BLaER1 treated with 17β-estradiol and CSF1 and Interleukin-3, amounts not matched to agents 10 nM and 100 nM (cell line): ENCODE data around the gene APOE.

Source experiments
- H3K27ac ChIP-seq, 11 experiments: shearing (Covaris generic); formaldehyde crosslinking; 2 replicates each; pipeline ENCODE4 v1.8.1; 2022
- H3K27me3 ChIP-seq, 11 experiments: shearing (Covaris generic); formaldehyde crosslinking; 2 replicates each; pipeline ENCODE4 v1.8.1; 2022
- H3K36me3 ChIP-seq, 11 experiments: shearing (Covaris generic); formaldehyde crosslinking; 2 replicates each; pipeline ENCODE4 v1.8.1; 2022
- H3K4me1 ChIP-seq, 10 experiments: shearing (Covaris generic); formaldehyde crosslinking; 2 replicates each; pipeline ENCODE4 v1.8.1; 2022
- H3K4me2 ChIP-seq, 11 experiments: shearing (Covaris generic); formaldehyde crosslinking; 2 replicates each; pipeline ENCODE4 v1.8.1; 2022
- H3K4me3 ChIP-seq, 10 experiments: shearing (Covaris generic); formaldehyde crosslinking; 2 replicates each; pipeline ENCODE4 v1.8.1; 2022
- H3K9ac ChIP-seq, 11 experiments: shearing (Covaris generic); formaldehyde crosslinking; 2 replicates each; pipeline ENCODE4 v1.8.1; 2022
- H3K9me3 ChIP-seq, 11 experiments: shearing (Covaris generic); formaldehyde crosslinking; replicated peaks in 1 of 11; 2 replicates each; pipeline ENCODE4 v1.8.1; 2022
- H4K20me1 ChIP-seq, 11 experiments: shearing (Covaris generic); formaldehyde crosslinking; 2 replicates each; pipeline ENCODE4 v1.8.1; 2022
- Cebpa-rat ChIP-seq, 11 experiments: shearing (Covaris generic); IDR thresholded peaks; 2 replicates each; pipeline ENCODE4 v1.8.1; 2022

The APOE gene

GRCh38 chr19:44889830-44890365, 15.7 kb upstream of the APOE start:
- no peak for TF ChIP-seq Cebpa-rat (IDR thresholded peaks at IDR 0.05)
- H3K4me2 ChIP-seq: peak overlapping the region; percentile 77 to 96 (median 85)
- H3K9ac ChIP-seq: peak overlapping the region; percentile 69 to 88 (median 78); a peak in 21 of 22 replicates
- no peaks in the 10 kb centered on the region for H3K9me3 ChIP-seq
- H3K4me1 ChIP-seq: peaks cover 20 to 39% (median 26%) of the 10 kb centered on the region in 10 experiments
- peak overlapping the region; percentile 48 to 69 (median 55) for H3K4me3 ChIP-seq
- peak overlapping the region; percentile 80 to 91 (median 84); a peak in 21 of 22 replicates for H3K27ac ChIP-seq
- H4K20me1 ChIP-seq: peaks cover 0 to 37% (median 32%) of the 10 kb centered on the region in 11 experiments; a peak in 18 of 22 replicates
- H3K27me3 ChIP-seq: no peaks in the 10 kb centered on the region
- H3K36me3 ChIP-seq: peaks cover 58 to 71% (median 67%) of the 10 kb centered on the region in 11 experiments

DNA sequence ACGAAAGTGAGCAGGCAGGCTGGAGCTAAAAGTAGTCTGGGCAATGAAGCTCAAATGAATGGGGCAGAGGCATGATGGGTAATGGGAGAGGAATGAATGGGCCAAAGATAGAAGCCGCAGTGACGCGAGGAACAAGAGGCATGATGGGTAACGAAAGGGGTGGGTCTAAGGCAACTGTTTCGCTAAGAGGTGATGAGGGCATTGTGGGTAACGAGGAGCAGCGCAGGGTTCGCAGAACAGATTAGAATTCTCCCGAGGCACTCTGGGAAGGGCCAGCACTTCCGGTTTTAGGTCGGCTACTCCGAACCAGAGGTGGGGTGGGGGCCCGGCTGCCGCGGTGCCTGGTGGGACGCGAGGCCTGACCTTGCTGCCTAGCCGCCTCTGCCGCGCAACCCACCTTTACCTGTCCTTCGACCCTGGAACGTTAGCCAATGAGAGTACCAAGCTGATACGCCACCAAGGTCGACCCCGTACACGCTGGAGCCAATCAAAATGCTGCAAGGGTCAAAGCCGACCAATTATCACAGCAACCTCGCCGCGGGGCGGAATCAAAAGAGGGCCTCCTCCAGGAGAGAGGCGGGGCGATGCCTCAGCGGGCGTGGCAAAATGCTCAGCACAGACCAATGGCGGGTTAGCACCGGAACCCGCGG, 15.1 kb upstream of the APOE start:
- Histone ChIP-seq H3K27ac (peak overlapping the region; percentile 80 to 91 (median 84)), H3K4me3 (peak overlapping the region; percentile 48 to 69 (median 55)), H3K4me1 (peaks cover 20 to 39% (median 26%) of the 10 kb centered on the region in 10 experiments), H3K36me3 (peaks cover 60 to 74% (median 69%) of the 10 kb centered on the region in 11 experiments), H4K20me1 (peaks cover 0 to 43% (median 38%) of the 10 kb centered on the region in 11 experiments; a peak in 18 of 22 replicates), H3K9ac (peak overlapping the region; percentile 69 to 88 (median 78)), H3K9me3 (no peaks in the 10 kb centered on the region), H3K27me3 (no peaks in the 10 kb centered on the region), H3K4me2 (peak overlapping the region; percentile 77 to 96 (median 85))
- TF ChIP-seq Cebpa-rat (IDR thresholded peaks at IDR 0.05): no peak

DNA sequence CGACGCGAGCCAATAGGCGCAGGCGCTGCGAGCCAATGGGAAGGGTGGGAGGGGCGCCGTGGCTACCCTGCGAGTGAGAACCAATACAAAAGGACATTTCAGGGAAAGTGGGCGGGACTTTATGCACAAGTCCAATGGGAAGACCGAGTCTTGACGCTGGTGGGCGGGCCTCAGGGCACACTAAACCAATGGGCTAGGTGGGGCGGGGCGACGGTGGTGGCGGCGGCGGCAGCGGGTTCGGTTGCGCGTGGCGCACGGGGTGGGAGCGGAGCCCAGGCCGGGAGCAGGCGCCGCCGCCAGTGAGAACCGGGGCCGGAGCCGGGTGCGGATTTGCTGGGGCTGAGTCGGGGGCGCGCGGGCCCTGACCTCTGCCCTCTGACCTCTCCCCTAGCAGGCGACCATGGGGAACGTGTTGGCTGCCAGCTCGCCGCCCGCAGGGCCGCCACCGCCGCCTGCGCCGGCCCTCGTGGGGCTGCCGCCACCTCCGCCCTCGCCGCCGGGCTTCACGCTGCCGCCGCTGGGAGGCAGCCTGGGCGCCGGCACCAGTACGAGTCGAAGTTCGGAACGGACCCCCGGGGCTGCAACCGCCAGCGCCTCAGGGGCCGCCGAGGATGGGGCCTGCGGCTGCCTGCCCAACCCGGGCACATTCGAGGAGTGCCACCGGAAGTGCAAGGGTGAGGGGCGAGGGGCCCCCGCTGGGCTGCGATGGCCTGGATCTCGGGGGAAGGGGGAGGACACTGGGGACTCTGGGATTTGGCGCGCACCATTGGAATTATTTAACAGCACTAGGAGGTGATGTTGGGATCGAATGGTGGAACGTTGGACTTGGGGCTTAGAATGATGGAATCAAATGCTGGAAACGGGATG, 14.3 kb upstream of the APOE start, which contains the start of gene TOMM40:
TOMM40 (plus strand) TSS at position 239 of the 867 bp plus-strand sequence; CDS start at position 401, 162 bp downstream.
- Histone ChIP-seq H3K9me3 (no peaks in the 10 kb centered on the region), H3K27me3 (no peaks in the 10 kb centered on the region), H3K4me1 (peaks cover 20 to 39% (median 26%) of the 10 kb centered on the region in 10 experiments), H3K36me3 (peaks cover 60 to 74% (median 69%) of the 10 kb centered on the region in 11 experiments), H3K9ac (peak within 1 kb of the TSS; percentile 83 to 99 (median 94)), H3K27ac (peak within 1 kb of the TSS; percentile 83 to 98 (median 92)), H3K4me2 (peak within 1 kb of the TSS; percentile 91 to 99 (median 96)), H3K4me3 (peak within 1 kb of the TSS; percentile 87 to 99 (median 94)), H4K20me1 (peaks cover 0 to 51% (median 45%) of the 10 kb centered on the region in 11 experiments; a peak in 18 of 22 replicates)
- TF ChIP-seq Cebpa-rat (IDR thresholded peaks at IDR 0.05): no peak

- peaks cover 65 to 74% (median 69%) of the 10 kb centered on the region in 11 experiments for H3K36me3 ChIP-seq
- no peaks in the 10 kb centered on the region for H3K27me3 ChIP-seq
- H3K27ac ChIP-seq: peak overlapping the region in 4 of 11 experiments; percentile 79 to 97 (median 93); a peak in 4 of 22 replicates
- no peak for TF ChIP-seq Cebpa-rat (IDR thresholded peaks at IDR 0.05)
- H3K4me2 ChIP-seq: peak overlapping the region; percentile 91 to 99 (median 96)
- H3K4me3 ChIP-seq: peak overlapping the region in 9 of 10 experiments; percentile 87 to 98 (median 94); a peak in 15 of 20 replicates
- H3K9ac ChIP-seq: peak overlapping the region; percentile 83 to 99 (median 94)
- H3K9me3 ChIP-seq: no peaks in the 10 kb centered on the region
- peaks cover 0 to 68% (median 60%) of the 10 kb centered on the region in 11 experiments; a peak in 18 of 22 replicates for H4K20me1 ChIP-seq
- peaks cover 20 to 39% (median 26%) of the 10 kb centered on the region in 10 experiments for H3K4me1 ChIP-seq
Observed at GRCh38 chr19:44892932-44893331, 12.7 kb upstream of the APOE start.

GRCh38 chr19:44893332-44894051, 12.1 kb upstream of the APOE start:
- peak overlapping the region in 5 of 10 experiments; percentile 89 to 97 (median 94); a peak in 4 of 20 replicates for H3K4me3 ChIP-seq
- H4K20me1 ChIP-seq: peaks cover 0 to 73% (median 64%) of the 10 kb centered on the region in 11 experiments; a peak in 18 of 22 replicates
- H3K27me3 ChIP-seq: no peaks in the 10 kb centered on the region
- no peak for TF ChIP-seq Cebpa-rat (IDR thresholded peaks at IDR 0.05)
- H3K36me3 ChIP-seq: peaks cover 65 to 74% (median 69%) of the 10 kb centered on the region in 11 experiments
- H3K9me3 ChIP-seq: no peaks in the 10 kb centered on the region
- peak overlapping the region in 9 of 11 experiments; percentile 91 to 99 (median 97); a peak in 11 of 22 replicates for H3K4me2 ChIP-seq
- peak overlapping the region; percentile 83 to 99 (median 94); a peak in 16 of 22 replicates for H3K9ac ChIP-seq
- no peak overlapping the region for H3K27ac ChIP-seq
- peaks cover 20 to 39% (median 26%) of the 10 kb centered on the region in 10 experiments for H3K4me1 ChIP-seq

GRCh38 chr19:44894052-44894400, 11.6 kb upstream of the APOE start:
- Histone ChIP-seq H4K20me1 (peaks cover 0 to 78% (median 64%) of the 10 kb centered on the region in 11 experiments; a peak in 18 of 22 replicates), H3K9ac (peak overlapping the region in 4 of 11 experiments; percentile 91 to 97 (median 95); a peak in 6 of 22 replicates), H3K27ac (no peak overlapping the region), H3K27me3 (no peaks in the 10 kb centered on the region), H3K36me3 (peaks cover 65 to 74% (median 68%) of the 10 kb centered on the region in 11 experiments), H3K4me1 (peaks cover 20 to 35% (median 26%) of the 10 kb centered on the region in 10 experiments), H3K4me2 (no peak overlapping the region), H3K4me3 (no peak overlapping the region), H3K9me3 (no peaks in the 10 kb centered on the region)
- no peak for TF ChIP-seq Cebpa-rat (IDR thresholded peaks at IDR 0.05)

- no peak for TF ChIP-seq Cebpa-rat (IDR thresholded peaks at IDR 0.05)
- no peak overlapping the region for H3K4me3 ChIP-seq
- peaks cover 68 to 80% (median 77%) of the 10 kb centered on the region in 11 experiments for H3K36me3 ChIP-seq
- H3K4me2 ChIP-seq: no peak overlapping the region
- peak overlapping the region in 6 of 11 experiments; percentile 24 to 46 (median 35); a peak in 6 of 22 replicates for H3K9ac ChIP-seq
- peaks cover 12 to 26% (median 19%) of the 10 kb centered on the region in 10 experiments for H3K4me1 ChIP-seq
- H3K27ac ChIP-seq: no peak overlapping the region
- peaks cover 0 to 88% (median 74%) of the 10 kb centered on the region in 11 experiments; a peak in 18 of 22 replicates for H4K20me1 ChIP-seq
- no peaks in the 10 kb centered on the region for H3K27me3 ChIP-seq
- no peaks in the 10 kb centered on the region for H3K9me3 ChIP-seq
Observed at GRCh38 chr19:44894946-44895345, 10.7 kb upstream of the APOE start.

DNA sequence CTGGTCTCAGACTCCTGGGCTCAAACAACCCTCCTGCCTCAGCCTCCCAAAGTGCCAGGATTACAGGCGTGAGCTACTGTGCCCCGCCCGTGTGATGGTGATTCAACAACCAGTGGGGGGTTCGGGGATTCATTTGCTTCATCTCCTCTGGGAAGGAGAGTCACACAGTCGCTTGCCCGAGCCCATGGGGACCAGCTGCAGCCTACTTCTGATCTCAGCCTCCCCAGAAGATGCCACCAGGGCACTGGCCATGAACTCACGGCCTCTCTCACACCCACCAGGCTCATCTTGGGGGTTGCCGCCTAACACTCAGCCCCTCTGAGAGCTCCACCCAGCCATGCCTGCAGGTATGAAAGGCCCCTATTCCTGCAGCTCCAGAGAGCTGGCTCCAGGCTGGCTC, 7.8 kb upstream of the APOE start:
- Histone ChIP-seq H3K36me3 (peaks cover 91 to 100% (median 98%) of the 10 kb centered on the region in 11 experiments), H3K27ac (no peak overlapping the region)
- TF ChIP-seq Cebpa-rat (IDR thresholded peaks at IDR 0.05): no peak

More for the DNA sequence above, 7.8 kb upstream of the APOE start:
- H3K4me3 ChIP-seq: no peak overlapping the region
- no peak overlapping the region for H3K4me2 ChIP-seq
- H3K9ac ChIP-seq: peak overlapping the region in 1 of 11 experiments; percentile 19; a peak in 1 of 22 replicates
- peaks cover 0 to 100% (median 89%) of the 10 kb centered on the region in 11 experiments; a peak in 18 of 22 replicates for H4K20me1 ChIP-seq
- peaks cover 2 to 13% (median 6%) of the 10 kb centered on the region in 10 experiments for H3K4me1 ChIP-seq
- H3K27me3 ChIP-seq: no peaks in the 10 kb centered on the region
- no peaks in the 10 kb centered on the region for H3K9me3 ChIP-seq
